HepG2 (cell line): Measurements from ENCODE around the gene JAZF1. TPM values are rescaled to one million over a fixed set of nuclear protein-coding genes. Genes with fewer than 3 reads are reported as not detected.
A peak's percentile ranks its signal among the peaks of the same experiment; 100 is the strongest.

Experiments
- ATAC-seq: fragments of 200-7000 bp; cut with Tn5 transposase; 3 replicates; pipeline ENCODE4 v1.9.1; 2020; ENCODE audit warnings: mild to moderate bottlenecking, moderate library complexity
- BruUV-seq: library from RNA; stranded (reverse); fragments of 400-500 nt; replicated peaks from 2 replicates; lab custom pipeline; 2021; lab: Mats Ljungman, UMichigan
- CTCF ChIA-PET: fragments of 300-600 bp; formaldehyde crosslinking; extraction: SDS; loops from one replicate; lab custom pipeline; 2021; ENCODE audit warnings: low total read pairs, inconsistent platforms, low intra/inter-chr PET ratio; lab: Yijun Ruan, JAX
- POLR2A ChIA-PET: fragments of 350-600 bp; sonication (Branson Sonifier 250); formaldehyde crosslinking; loops from one replicate; lab custom pipeline; 2020; ENCODE audit warnings: antibody characterized with exemption, inconsistent platforms; lab: Yijun Ruan, JAX
- DNase-seq: peaks from one replicate; pipeline ENCODE4 v3.0.0-alpha.2; 2015; ENCODE audit warnings: low spot score
- FAIRE-seq: peaks from 3 replicates; lab custom pipeline; 2011; peaks lifted over from hg19 to GRCh38; lab: Jason Lieb, UNC
- H2AFZ ChIP-seq: one replicate; pipeline ENCODE4 v1.6.1; 2011; ENCODE audit warnings: low read length, inconsistent platforms
- H3K27ac ChIP-seq: fragments of 300-600 bp; 3 replicates; pipeline ENCODE4 v1.8.0; 2011; ENCODE audit warnings: mixed run types, mild to moderate bottlenecking, mixed read lengths, low read length, inconsistent platforms; ENCODE audit not compliant: insufficient read depth; ENCODE audit errors: extremely low read length
- H3K27me3 ChIP-seq, 2 experiments: fragments of 200-600 bp in 1 of 2; 2 replicates in 1 of 2; 3 replicates in 1 of 2; pipeline versions ENCODE4 v1.6.0 to v1.8.0; 2011; ENCODE audit warnings: low read length in 2 of 2, mild to moderate bottlenecking in 2 of 2, moderate library complexity in 2 of 2, inconsistent platforms in 1 of 2; ENCODE audit not compliant: insufficient read depth in 2 of 2, control insufficient read depth in 1 of 2
- H3K36me3 ChIP-seq, 2 experiments: fragments of 200-600 bp in 1 of 2; replicated peaks in 1 of 2; 2 replicates in 1 of 2; 3 replicates in 1 of 2; pipeline versions ENCODE4 v1.5.1 to v1.8.0; 2011; ENCODE audit warnings: low read length in 2 of 2, inconsistent platforms in 1 of 2; ENCODE audit not compliant: insufficient read depth in 2 of 2, control insufficient read depth in 1 of 2
- H3K4me1 ChIP-seq: 2 replicates; pipeline ENCODE4 v1.5.1; 2012; ENCODE audit warnings: low read length, inconsistent platforms; ENCODE audit not compliant: insufficient read depth
- H3K4me2 ChIP-seq: 2 replicates; pipeline ENCODE4 v1.6.0; 2011; ENCODE audit warnings: low read depth, low read length, inconsistent platforms
- H3K4me3 ChIP-seq, 3 experiments: fragments of 200-600 bp in 1 of 3; sonication (generic), shearing (Covaris generic) in 1 of 3; replicated peaks in 1 of 3; 2 replicates each; pipeline ENCODE4 v1.5.1; 2011 to 2016; ENCODE audit warnings: low read length in 3 of 3, inconsistent platforms in 2 of 3, low read depth in 2 of 3, mild to moderate bottlenecking in 2 of 3, control low read depth in 1 of 3, mixed read lengths in 1 of 3; ENCODE audit not compliant: insufficient read depth in 1 of 3
- H3K79me2 ChIP-seq: one replicate; pipeline ENCODE4 v1.6.1; 2011; ENCODE audit warnings: low read length, inconsistent platforms; ENCODE audit not compliant: insufficient read depth
- H3K9ac ChIP-seq: 2 replicates; pipeline ENCODE4 v1.6.0; 2011; ENCODE audit warnings: mild to moderate bottlenecking, low read depth, low read length, inconsistent platforms; ENCODE audit not compliant: insufficient read depth
- H3K9me3 ChIP-seq: 2 replicates; pipeline ENCODE4 v1.5.1; 2012; ENCODE audit warnings: mild to moderate bottlenecking, low read length
- H4K20me1 ChIP-seq: 2 replicates; pipeline ENCODE4 v1.6.0; 2011; ENCODE audit warnings: inconsistent platforms, mild to moderate bottlenecking, low read length, moderate library complexity; ENCODE audit not compliant: insufficient read depth
- ATF2 ChIP-seq: sonication (generic); formaldehyde crosslinking; IDR thresholded peaks from 2 replicates; pipeline ENCODE4 v1.4.0; 2020; ENCODE audit warnings: missing genetic modification reagents
- ATF7-NPFF ChIP-seq: sonication (generic); formaldehyde crosslinking; IDR thresholded peaks from 2 replicates; pipeline ENCODE4 v1.8.1; 2023; ENCODE audit warnings: mild to moderate bottlenecking, low read depth, missing genetic modification reagents, moderate library complexity
- HMG20A ChIP-seq: IDR thresholded peaks from 2 replicates; pipeline ENCODE4 v1.6.1; 2016; ENCODE audit warnings: borderline replicate concordance
- MAFF ChIP-seq: IDR thresholded peaks from 2 replicates; pipeline ENCODE4 v1.6.1; 2011; ENCODE audit warnings: low read depth, low read length, improper control_type of control experiment
- MAFK ChIP-seq, 2 experiments: IDR thresholded peaks in 1 of 2; conservative IDR thresholded peaks in 1 of 2; 2 replicates each; pipeline ENCODE4 v1.6.1; 2011; ENCODE audit warnings: improper control_type of control experiment in 2 of 2, low read length in 2 of 2
- TEF ChIP-seq: sonication (generic); formaldehyde crosslinking; IDR thresholded peaks from 2 replicates; pipeline ENCODE4 v1.5.0; 2020; ENCODE audit warnings: missing genetic modification reagents
- WGBS: methylation state at CpG from one replicate; pipeline ENCODE4 v1.1.6; 2017; ENCODE audit warnings: low lambda C conversion rate; 5-methylcytosine and 5-hydroxymethylcytosine counted together
- in situ Hi-C: cut with HindIII; loops from 2 replicates; pipeline ENCODE4 v1.10.0; 2017; ENCODE audit warnings: low pct_unique_long_range_greater_than_20kb; ENCODE audit not compliant: extremely low pct_ligation_motif_present
- intact Hi-C: fragments of 100-400 bp; cut with micrococcal nuclease; formaldehyde crosslinking; loops from one replicate; pipeline ENCODE4 v1.10.0; 2022; ENCODE audit not compliant: unreplicated experiment
- polyA plus RNA-seq, 8 experiments: library from polyadenylated mRNA; depleted of rRNA in 3 of 8; stranded (reverse) in 7 of 8; unstranded in 1 of 8; fragments of >200 nt; fragmentation: Illumina TruSeq in 4 of 8; extraction: Trizol in 4 of 8; gene quantifications; 2 replicates each; pipeline versions ENCODE4 v1.2.1 to v1.2.3, GENCODE V29; 2011 to 2016; ENCODE audit warnings: low read depth in 4 of 8, missing spikeins in 1 of 8, mixed read lengths in 1 of 8; ENCODE audit not compliant: insufficient read depth in 1 of 8
- total RNA-seq, 5 experiments: library from RNA; depleted of rRNA; stranded (reverse); fragments of >200 nt; fragmentation: Illumina TruSeq; extraction: Trizol; gene quantifications; 2 replicates each; pipeline ENCODE4 v1.2.3, GENCODE V29; 2016; ENCODE audit warnings: low read depth in 1 of 5
- TF ChIP-seq, protein P1 (sequence below): sonication (generic); formaldehyde crosslinking; IDR thresholded peaks from 2 replicates; pipeline ENCODE4 v1.9.0; 2021; ENCODE audit warnings: missing genetic modification reagents, mild to moderate bottlenecking, borderline replicate concordance

JAZF1 gene
- total and polyA plus RNA-seq, 2 of the 13 experiments (the other 11 are each of a cell fraction or from before 2014, with no cell fraction given), result not detected

GRCh38 chr7:28033386-28033785 is 147.2 kb downstream of the JAZF1 start:
- Histone ChIP-seq H2AFZ (no peak overlapping the region), H3K27me3 (no peaks in the 10 kb centered on the region; a peak in 1 of 5 replicates), H3K4me1 (peaks cover 9% of the 10 kb centered on the region), H3K27ac (no peak overlapping the region), H3K9me3 (no peaks in the 10 kb centered on the region), H3K79me2 (no peaks in the 10 kb centered on the region), H3K36me3 (no peaks in the 10 kb centered on the region), H3K4me2 (no peak overlapping the region), H3K4me3 (no peak overlapping the region), H3K9ac (no peak overlapping the region)
- in situ Hi-C loops (no loop called here), intact Hi-C loops (no loop called here)
- ATAC-seq, result no peak
- no peak for FAIRE-seq
- DNase-seq, result no peak
- CTCF ChIA-PET, result no interaction called here
- POLR2A ChIA-PET, result no interaction called here
- TF ChIP-seq ATF2 (CRISPR knock-in tag) (no peak), ATF7-NPFF (CRISPR knock-in tag) (no peak), HMG20A (CRISPR knock-in tag) (no peak)
- TF ChIP-seq, all 625 proteins: peak for 0
- no TSS peak for BruUV-seq
- 53% methylated on average over 4 of the region's 4 CpGs for whole genome bisulfite sequencing
- H4K20me1 ChIP-seq, result no peaks in the 10 kb centered on the region

DNA sequence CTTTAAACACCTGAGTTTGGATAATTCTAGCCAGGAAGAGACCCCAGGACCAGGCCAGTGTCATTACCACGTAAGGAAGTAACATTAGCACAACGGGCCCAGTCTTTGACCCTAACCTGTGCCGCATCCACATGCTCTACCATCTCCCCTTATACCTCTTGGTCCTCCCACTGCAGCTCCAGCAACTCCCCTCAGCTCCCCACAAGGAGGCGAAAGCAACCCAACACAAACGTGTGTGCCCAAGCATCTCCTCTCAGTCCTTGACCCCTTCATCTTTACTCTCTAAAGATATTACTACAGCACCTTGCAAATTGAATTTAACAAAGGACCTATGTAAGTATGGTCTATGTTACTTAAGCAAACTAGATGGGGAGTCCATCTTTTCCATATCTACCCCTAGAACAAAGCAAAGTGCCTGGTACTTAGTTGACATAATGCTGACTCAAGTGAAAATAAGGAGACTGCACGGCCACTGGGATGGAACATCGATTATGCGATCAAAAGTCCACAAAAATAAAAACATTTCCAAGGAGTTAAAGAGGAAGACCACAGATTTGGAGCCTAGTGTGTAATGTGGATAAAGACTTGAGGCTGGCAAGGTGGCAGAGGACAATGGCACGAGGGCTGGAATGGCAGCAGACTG is 147.7 kb downstream of the JAZF1 start:
- H3K27me3 ChIP-seq, result no peaks in the 10 kb centered on the region; a peak in 1 of 5 replicates
- H3K36me3 ChIP-seq, result no peaks in the 10 kb centered on the region
- H3K9me3 ChIP-seq, result no peaks in the 10 kb centered on the region
- DNase-seq (no peak), ATAC-seq (no peak), FAIRE-seq (no peak)
- H3K27ac ChIP-seq, result no peak overlapping the region
- intact Hi-C loops (no loop called here), in situ Hi-C loops (no loop called here)
- 48% methylated on average over 9 of the region's 9 CpGs for WGBS
- H3K9ac ChIP-seq, result no peak overlapping the region
- no peaks in the 10 kb centered on the region for H3K79me2 ChIP-seq
- H2AFZ ChIP-seq, result no peak overlapping the region
- no peak overlapping the region for H3K4me3 ChIP-seq
- no peak overlapping the region for H3K4me2 ChIP-seq
- H4K20me1 ChIP-seq, result no peaks in the 10 kb centered on the region
- ChIA-PET CTCF (no interaction called here), POLR2A (no interaction called here)
- peaks cover 9% of the 10 kb centered on the region for H3K4me1 ChIP-seq
- BruUV-seq, result no TSS peak
- TF ChIP-seq MAFK (conservative IDR thresholded peaks at IDR 0.05 in 1 of 2, IDR thresholded peaks at IDR 0.05 in 1 of 2; ENCODE audit: low read length in 2 of 2) (peak; percentile 91 to 95), MAFF (peak; percentile 92), TEF (no peak)
- TF ChIP-seq, protein P1, sequence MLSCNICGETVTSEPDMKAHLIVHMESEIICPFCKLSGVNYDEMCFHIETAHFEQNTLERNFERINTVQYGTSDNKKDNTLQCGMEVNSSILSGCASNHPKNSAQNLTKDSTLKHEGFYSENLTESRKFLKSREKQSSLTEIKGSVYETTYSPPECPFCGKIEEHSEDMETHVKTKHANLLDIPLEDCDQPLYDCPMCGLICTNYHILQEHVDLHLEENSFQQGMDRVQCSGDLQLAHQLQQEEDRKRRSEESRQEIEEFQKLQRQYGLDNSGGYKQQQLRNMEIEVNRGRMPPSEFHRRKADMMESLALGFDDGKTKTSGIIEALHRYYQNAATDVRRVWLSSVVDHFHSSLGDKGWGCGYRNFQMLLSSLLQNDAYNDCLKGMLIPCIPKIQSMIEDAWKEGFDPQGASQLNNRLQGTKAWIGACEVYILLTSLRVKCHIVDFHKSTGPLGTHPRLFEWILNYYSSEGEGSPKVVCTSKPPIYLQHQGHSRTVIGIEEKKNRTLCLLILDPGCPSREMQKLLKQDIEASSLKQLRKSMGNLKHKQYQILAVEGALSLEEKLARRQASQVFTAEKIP (CRISPR knock-in tag), result no peak
